ENCODE measurements around the gene BAK1. TPM values are rescaled to one million over a fixed set of nuclear protein-coding genes. Genes with fewer than 3 reads are reported as not detected.

The BAK1 gene
- total RNA-seq, 1 experiment from 2014 or later: 31.5 TPM

DNA sequence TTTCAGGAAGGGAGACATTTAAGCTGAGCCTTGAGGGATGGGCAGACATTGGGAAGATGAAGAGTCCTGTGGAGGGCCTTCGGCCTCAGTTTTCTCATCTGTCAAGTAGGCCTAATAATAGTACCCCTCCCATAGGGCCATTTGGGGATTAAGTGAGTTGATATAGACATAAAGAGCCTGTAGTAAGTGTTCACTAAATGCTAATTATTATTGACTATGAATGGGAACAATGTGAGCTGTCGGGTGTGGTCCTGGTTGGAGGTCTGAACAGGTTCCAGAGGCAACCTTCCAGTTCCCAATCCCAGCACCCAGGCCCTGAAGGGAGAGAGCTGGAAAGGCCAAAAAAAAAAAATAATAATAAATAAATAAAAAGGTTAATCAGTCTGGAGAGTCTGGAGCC, 26.6 kb upstream of the BAK1 start:
- no peaks in the 10 kb centered on the region for H3K27me3 ChIP-seq (ENCODE audit: control insufficient read depth, insufficient read depth, low read length)
- H3K27ac ChIP-seq (ENCODE audit: low read length): no peak overlapping the region
- TF ChIP-seq TCF7L2 (IDR thresholded peaks at IDR 0.05; ENCODE audit: low read depth, low read length) (no peak), POLR2AphosphoS5 (IDR thresholded peaks at IDR 0.05; ENCODE audit: low read depth, low read length) (no peak), SIN3A (IDR thresholded peaks at IDR 0.05; ENCODE audit: borderline replicate concordance, insufficient read depth, low read depth, low read length) (no peak)
- TF ChIP-seq, protein P1, sequence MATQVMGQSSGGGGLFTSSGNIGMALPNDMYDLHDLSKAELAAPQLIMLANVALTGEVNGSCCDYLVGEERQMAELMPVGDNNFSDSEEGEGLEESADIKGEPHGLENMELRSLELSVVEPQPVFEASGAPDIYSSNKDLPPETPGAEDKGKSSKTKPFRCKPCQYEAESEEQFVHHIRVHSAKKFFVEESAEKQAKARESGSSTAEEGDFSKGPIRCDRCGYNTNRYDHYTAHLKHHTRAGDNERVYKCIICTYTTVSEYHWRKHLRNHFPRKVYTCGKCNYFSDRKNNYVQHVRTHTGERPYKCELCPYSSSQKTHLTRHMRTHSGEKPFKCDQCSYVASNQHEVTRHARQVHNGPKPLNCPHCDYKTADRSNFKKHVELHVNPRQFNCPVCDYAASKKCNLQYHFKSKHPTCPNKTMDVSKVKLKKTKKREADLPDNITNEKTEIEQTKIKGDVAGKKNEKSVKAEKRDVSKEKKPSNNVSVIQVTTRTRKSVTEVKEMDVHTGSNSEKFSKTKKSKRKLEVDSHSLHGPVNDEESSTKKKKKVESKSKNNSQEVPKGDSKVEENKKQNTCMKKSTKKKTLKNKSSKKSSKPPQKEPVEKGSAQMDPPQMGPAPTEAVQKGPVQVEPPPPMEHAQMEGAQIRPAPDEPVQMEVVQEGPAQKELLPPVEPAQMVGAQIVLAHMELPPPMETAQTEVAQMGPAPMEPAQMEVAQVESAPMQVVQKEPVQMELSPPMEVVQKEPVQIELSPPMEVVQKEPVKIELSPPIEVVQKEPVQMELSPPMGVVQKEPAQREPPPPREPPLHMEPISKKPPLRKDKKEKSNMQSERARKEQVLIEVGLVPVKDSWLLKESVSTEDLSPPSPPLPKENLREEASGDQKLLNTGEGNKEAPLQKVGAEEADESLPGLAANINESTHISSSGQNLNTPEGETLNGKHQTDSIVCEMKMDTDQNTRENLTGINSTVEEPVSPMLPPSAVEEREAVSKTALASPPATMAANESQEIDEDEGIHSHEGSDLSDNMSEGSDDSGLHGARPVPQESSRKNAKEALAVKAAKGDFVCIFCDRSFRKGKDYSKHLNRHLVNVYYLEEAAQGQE (IDR thresholded peaks at IDR 0.05; ENCODE audit: insufficient read depth in 1 of 2, low read depth in 2 of 2, low read length in 1 of 2): no peak
- TF ChIP-seq, protein P2, sequence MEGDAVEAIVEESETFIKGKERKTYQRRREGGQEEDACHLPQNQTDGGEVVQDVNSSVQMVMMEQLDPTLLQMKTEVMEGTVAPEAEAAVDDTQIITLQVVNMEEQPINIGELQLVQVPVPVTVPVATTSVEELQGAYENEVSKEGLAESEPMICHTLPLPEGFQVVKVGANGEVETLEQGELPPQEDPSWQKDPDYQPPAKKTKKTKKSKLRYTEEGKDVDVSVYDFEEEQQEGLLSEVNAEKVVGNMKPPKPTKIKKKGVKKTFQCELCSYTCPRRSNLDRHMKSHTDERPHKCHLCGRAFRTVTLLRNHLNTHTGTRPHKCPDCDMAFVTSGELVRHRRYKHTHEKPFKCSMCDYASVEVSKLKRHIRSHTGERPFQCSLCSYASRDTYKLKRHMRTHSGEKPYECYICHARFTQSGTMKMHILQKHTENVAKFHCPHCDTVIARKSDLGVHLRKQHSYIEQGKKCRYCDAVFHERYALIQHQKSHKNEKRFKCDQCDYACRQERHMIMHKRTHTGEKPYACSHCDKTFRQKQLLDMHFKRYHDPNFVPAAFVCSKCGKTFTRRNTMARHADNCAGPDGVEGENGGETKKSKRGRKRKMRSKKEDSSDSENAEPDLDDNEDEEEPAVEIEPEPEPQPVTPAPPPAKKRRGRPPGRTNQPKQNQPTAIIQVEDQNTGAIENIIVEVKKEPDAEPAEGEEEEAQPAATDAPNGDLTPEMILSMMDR (IDR thresholded peaks at IDR 0.05): no peak
- ATAC-seq (no peak), DNase-seq (ENCODE audit: low read depth, low spot score) (no peak)
- H3K36me3 ChIP-seq (ENCODE audit: control insufficient read depth, insufficient read depth, low read length): no peaks in the 10 kb centered on the region
- H3K4me1 ChIP-seq (ENCODE audit: control insufficient read depth, insufficient read depth, low read length): peaks cover 27% of the 10 kb centered on the region
- CTCF ChIA-PET: interaction anchor here (0.7 to 2.1 kb wide), 3 partner anchors 17 to 94 kb away, joined by 4 to 13 read pairs (median 5); no protein-coding TSS in a partner anchor
- in situ Hi-C loops (cut with HindIII; ENCODE audit: low pct_unique_long_range_greater_than_20kb, low sequenced_read_pairs) (no loop called here), intact Hi-C loops (cut with micrococcal nuclease; ENCODE audit: unreplicated experiment) (no loop called here)
- H3K9me3 ChIP-seq (ENCODE audit: control insufficient read depth, insufficient read depth, low read depth, low read length): no peaks in the 10 kb centered on the region
- POLR2A ChIA-PET: no interaction called here
- no TSS peak for BruUV-seq (replicated peaks)
- no peak overlapping the region for H3K4me3 ChIP-seq (ENCODE audit: low read depth in 2 of 2, low read length in 2 of 2)

DNA sequence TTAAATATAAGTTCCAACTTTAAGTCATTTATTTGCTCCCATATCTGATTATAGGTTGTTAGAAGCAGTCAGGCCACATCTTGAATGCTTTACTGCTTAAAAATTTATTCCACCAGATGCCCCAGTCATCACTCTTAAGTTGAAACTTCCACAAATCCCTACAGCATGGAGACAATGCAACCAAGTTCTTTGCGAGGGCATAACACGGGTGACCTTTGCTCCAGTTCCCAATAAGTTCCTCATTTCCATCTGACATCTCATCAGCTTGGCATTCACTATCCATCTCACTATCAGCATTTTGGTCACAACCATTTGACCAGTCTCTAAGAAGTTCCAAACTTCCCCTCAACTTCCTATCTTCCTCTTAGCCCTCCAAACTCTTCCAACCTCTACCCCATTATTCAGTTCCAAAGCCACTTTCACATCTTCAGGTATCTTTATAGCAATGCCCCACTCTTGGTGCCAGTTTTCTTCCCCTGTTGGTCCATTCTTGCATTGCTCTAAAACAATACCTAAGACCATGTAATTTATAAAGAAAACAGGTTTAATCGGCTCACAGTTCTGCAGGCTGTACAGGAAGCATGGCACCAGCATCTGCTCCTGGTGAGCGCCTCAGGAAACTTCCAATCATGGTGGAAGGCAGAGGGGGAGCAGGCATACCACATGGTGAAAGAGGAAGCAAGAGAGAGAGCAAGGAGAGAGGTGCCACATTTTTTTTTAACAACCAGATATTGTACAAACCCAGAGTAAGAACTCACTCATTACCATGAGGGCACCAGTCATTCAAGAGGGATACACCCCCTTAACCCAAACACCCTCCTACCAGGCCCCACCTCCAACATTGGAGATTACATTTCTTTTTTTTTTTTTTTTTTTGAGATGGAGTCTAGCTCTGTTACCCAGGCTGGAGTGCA, 25.1 kb upstream of the BAK1 start:
- H3K9me3 ChIP-seq (ENCODE audit: control insufficient read depth, insufficient read depth, low read depth, low read length): no peaks in the 10 kb centered on the region
- in situ Hi-C loops (cut with HindIII; ENCODE audit: low pct_unique_long_range_greater_than_20kb, low sequenced_read_pairs): no loop called here
- H3K27ac ChIP-seq (ENCODE audit: low read length): no peak overlapping the region

More for the DNA sequence above, 25.1 kb upstream of the BAK1 start:
- no peak overlapping the region for H3K4me3 ChIP-seq (ENCODE audit: low read depth in 2 of 2, low read length in 2 of 2)
- no peaks in the 10 kb centered on the region for H3K36me3 ChIP-seq (ENCODE audit: control insufficient read depth, insufficient read depth, low read length)
- BruUV-seq (replicated peaks): no TSS peak
- intact Hi-C loops (cut with micrococcal nuclease; ENCODE audit: unreplicated experiment): no loop called here
- ChIA-PET CTCF (no interaction called here), POLR2A (no interaction called here)
- TF ChIP-seq SIN3A (IDR thresholded peaks at IDR 0.05; ENCODE audit: borderline replicate concordance, insufficient read depth, low read depth, low read length) (no peak), TCF7L2 (IDR thresholded peaks at IDR 0.05; ENCODE audit: low read depth, low read length) (no peak), POLR2AphosphoS5 (IDR thresholded peaks at IDR 0.05; ENCODE audit: low read depth, low read length) (no peak)
- TF ChIP-seq, protein P2 (IDR thresholded peaks at IDR 0.05): no peak
- TF ChIP-seq, protein P1 (IDR thresholded peaks at IDR 0.05; ENCODE audit: insufficient read depth in 1 of 2, low read depth in 2 of 2, low read length in 1 of 2): no peak
- no peaks in the 10 kb centered on the region for H3K27me3 ChIP-seq (ENCODE audit: control insufficient read depth, insufficient read depth, low read length)
- ATAC-seq: no peak
- no peak for DNase-seq (ENCODE audit: low read depth, low spot score)
- H3K4me1 ChIP-seq (ENCODE audit: control insufficient read depth, insufficient read depth, low read length): peaks cover 18% of the 10 kb centered on the region
